Stimulated activated CD8-positive, alpha-beta memory T cell treated with anti-CD3 and anti-CD28 coated beads, Interleukin-7, amount 100 ng/mL, for 24 hours (primary cell): ENCODE results near the gene AIFM1.
A peak's percentile ranks its signal among the peaks of the same experiment; 100 is the strongest.

Source experiments
- DNase-seq: peaks from one replicate; pipeline ENCODE4 v3.0.0-alpha.2; 2020; ENCODE audit warnings: low read depth

The AIFM1 gene

DNA sequence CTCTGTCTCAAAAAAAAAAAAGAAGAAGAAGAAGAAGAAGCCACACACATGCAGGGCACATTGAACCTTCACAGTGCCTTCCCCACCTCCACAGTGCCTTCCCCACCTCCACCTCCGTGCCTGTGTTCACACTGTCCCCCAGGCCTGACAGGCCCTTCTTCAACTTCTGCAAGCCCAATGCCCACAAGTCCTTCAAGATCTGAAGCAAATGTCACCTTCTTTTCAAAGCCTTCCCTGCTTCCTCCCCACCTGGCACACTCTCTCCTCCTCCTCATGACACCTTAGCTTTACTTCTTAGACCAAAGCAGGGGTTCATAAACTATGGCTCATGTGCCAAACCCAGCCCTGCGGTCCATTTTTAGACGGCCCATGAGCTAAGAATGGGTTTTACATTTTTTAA lies 75.3 kb downstream of the AIFM1 start:
- no peak for DNase-seq

DNA sequence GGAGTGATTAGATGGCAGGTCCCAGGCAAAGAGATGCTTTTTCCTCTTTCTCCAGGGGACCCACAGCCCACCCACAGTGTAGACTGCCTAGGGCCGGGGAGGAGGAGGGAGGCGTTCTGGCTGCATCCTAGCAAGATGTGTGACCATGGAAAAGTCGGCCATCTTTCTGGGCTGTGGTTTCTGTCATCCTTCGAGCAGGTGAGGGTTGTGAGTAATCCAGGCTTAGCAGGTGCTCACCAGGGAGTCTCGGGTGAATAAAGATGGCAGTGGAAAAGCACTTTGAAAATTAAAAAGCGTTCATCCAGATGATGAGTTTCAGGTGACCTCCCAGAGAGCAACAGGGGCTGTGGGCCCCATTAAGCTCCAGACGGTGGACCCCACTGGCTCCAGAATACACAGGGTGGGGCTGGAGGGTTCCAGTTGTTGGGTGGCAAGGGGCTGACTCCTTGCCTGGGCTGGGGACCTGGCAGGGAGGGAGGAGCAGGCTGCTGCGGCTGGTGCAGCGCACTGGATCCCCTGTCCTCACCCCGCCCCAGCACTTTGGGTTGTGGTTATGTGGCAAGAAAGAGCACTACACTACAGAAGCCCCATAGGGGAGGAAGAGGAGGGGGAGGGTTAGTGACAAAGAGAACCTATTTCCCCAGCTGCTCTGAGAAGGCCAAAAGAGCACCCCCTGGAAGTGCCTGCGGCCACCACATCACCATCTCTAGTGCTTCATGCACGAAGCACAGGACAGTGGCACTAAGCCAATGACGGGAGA lies 79.0 kb downstream of the AIFM1 start:
- no peak for DNase-seq

DNA sequence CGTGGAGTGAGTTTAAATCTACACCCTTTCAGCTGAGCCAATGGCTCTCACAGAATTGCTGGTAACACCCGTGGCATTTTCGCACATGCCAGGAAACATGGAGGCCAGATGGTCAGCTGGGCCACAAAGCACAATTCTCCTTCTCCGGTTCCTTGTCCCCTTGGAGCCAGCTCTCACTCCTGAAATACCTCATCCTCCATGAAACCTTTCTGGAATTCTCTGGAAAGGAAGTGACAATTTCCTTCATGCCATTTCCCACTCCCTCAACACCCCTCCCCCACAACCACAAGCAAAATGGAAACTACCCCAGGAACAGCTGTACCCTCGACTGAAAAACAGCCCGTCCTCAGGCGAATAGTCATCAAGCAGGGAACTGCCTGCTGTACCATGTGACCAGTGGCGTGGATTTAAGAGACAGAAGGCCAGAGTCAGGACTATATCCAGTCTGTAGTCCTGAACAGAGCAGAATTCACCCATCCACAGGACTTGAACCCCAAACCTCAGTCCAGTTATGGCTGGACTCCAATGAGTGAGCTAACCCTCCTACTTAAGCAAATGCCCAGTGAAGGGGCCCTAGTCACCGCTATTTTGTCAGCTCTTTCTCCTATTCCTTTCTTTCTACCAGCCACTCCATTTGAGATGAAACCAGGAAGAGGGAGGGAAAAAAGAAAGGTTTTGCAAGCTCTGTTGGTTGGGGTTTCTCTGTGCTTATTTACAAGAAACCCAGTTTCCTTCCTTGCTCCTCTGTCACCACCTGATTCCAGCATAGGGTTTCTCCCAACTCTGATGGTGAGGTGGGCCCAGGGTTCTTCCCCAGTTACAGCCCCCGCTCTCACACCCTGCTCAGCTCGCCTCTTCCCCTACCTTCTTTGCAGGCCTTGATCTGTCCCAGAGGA lies 79.8 kb downstream of the AIFM1 start:
- DNase-seq, result no peak

DNA sequence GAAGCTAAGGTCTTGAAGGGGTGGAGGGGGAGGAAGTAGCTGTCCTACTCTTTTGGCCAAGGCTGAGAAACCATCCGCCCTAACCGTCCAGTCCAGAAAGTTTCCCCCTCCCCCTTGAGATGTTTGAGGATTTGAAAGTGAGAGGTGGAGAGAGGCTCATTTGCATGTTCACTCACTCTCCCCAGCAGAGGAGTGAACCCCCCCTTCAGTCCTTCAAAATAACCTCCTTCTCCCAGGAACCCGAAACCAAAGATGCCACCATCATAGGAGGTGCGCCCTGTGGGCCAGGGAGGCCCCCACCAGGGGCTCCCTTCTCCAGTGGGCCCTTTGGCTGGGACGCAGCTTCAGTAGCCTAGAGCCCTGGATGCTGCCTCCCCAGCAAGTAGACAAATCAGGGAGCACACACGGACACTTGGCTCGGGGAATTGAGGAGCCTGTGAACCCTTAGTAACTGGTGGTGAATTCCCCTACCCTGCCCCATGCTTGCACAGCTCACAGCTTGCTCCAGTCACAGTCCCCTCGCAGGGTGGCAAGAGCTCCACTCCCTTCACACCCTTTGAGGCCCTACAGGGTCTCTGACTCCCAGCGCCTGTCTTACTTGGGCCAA lies 80.9 kb downstream of the AIFM1 start:
- no peak for DNase-seq

DNA sequence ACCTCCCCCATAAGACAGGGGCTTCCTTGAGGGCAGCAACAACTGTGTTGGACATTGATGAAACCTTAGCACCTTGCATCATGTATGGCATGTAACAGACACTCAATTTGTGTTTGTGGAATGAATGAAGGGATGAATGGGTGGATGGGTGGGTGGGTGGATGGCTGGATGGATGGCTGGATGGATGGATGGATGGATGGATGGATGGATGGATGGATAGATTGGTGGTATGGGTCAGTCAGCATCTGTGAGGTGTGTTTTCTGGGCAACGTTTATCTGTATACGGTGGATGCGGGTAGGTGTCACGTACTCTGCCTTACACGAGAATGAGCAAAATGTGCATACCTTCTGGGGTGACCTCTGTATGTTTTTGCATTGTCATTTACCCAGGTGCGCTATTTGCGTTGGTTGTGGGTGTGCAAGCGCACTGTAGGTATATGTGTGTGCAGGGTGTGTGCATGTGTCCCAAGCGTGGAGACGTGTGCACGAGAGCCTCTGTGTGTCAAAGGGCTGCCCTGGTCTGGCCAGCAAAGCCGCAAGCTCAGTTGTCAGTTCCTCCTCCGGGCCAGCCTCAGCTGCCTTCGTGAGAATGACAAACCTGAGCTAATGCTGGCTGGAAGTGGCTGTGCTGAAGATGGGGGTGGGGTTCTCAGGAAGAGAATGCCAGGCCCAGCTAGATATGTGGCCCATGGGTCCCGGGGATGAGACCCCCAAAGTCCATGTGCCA lies 81.8 kb downstream of the AIFM1 start:
- DNase-seq, result no peak

DNA sequence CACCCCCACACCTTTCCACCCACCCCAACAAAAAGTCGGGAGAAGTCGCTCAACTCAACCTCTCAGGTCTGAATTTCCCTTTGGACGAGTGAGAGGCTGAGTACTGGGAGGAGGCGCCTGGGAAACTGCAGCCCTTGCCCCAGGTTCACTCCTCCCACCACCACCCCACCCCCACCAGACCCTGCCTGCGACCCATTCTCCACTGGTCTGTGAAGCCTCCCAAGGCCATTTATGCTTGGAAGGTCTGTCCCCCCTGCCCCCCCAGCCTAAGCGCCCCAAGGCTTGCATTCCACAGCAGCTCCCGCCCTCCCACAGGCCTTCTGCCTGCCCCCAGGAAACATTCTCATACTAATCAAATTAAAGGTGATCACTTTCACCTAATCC lies 82.5 kb downstream of the AIFM1 start:
- DNase-seq, result no peak

DNA sequence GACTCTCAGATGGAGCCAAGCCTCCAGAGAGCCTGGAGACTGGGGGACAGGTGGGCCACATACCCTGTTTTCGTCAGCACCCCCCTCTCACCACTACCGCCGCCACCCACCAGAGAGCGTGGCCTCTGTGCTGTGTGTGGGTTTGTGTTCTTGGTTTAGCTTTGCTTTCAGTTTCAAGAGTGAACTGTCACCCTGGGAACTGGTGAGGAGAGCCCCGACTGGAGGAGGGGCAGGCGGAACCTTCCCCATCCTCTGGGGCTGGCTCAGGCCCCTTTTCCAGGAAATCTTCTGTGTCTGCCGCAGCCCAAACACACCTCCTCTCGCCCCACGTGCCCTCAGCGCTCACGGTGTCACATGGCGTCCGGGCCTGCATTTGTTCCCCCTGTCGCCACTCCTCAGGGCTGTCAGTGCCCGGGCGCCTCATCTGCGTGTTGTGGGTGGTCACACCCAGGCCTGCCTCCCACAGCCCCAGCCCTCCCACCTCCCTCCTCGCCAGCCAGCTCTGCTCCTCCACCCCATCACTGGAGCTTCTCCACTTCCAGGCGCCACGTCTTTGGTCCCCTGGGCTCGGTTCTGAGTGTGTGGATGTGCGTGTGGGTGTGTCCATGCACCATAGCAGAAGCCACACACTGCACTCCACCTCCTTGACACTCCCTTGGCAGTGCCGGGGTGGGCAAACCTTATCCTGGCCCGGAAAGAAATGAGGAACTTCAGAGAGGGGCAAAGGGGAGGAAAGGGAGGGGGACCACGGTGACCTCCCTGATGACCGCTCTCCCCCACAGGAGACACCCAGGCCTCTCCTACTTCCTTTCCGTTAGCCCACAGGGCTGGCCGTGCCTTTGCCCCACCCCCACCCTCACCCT lies 83.2 kb downstream of the AIFM1 start:
- peak; percentile 45 for DNase-seq

DNA sequence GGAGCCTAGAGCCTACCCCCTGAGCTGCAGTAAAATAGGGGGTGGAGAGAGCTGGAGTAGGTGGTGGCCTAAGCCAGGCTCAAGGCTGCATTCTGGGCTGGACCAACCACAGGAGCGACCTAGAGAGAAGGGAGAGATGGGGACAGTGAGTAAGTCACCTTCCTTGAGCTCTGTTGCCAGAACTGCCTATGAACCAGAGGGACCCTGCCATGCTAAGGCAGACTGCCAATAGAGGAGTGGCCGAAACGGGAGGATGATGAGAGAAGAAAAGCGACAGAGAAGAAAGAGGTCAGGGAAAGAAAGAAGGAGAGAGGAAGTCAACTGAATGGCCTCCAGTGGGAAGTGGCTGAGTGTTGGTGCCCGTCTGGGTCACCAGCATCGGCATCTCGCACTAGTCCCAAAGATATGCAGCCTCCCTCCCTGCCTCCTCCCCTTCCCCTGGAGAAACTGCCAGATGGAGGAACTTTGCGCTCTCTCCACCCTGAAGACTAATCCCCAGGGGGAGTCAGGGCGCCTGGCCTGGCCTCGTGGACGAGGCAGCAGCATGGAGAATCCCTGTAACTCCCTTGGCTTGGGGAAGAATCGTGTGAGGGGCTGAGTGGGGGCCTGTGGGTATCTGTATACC lies 84.1 kb downstream of the AIFM1 start:
- no peak for DNase-seq

DNA sequence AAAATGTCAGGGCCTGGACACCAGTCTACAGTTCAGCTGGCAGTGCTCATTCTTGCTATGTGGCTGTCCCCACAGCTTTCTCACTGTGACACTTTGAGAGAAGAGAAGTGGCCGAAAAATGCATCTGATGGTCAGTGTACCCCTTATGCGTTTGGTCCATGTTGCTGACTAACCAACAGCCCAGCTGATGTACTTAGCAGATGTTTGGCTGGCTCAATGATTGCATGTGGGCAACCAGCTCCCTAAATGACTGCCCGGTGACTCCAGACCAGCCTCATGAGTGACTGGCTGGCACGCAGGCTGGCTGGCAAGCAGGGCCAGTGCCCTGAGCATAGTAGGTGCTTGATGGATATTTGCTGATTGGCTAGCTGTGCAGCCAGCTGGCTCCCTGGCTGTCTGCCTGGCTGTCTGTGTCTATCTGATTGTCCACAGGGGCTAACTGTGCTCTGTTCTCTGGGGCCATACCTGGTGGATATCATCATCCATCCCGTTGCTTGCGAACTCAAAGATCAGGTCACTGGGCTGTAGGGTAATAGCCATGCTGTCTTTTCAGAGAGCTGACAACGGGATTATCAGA lies 84.8 kb downstream of the AIFM1 start:
- no peak for DNase-seq

DNA sequence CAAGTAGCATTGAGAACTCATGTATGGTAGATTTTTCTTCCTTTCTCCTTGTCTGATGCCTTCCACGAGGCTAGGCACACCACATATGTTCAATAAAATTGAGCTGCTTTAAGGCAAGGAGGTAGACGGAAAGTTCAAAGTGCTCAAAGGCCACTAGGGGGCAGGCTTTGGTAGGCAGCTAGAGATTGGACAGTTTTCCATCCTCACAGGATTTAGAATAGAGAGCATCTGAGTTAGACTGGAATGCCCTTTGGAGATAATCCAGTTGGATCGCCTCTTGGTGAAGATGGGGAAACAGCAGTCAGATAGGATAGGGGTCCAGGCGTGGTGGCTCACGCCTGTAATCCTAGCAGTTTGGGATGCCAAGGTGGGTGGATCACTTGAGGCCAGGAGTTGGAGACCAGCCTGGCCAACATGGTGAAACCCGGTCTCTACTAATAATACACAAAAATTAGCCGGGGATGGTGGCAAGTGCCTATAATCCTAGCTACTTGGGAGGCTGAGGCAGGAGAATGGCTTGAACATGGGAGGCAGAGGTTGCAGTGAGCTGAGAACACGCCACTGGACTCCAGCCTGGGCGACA lies 85.7 kb downstream of the AIFM1 start:
- DNase-seq, result no peak
